T-helper 1 cell treated with Interleukin-12 subunit alpha and Interleukin-12 subunit beta and Interleukin-4 antibody, amounts not matched to agents 30 μg/mL and 1 μg/mL, for 36 hours (primary cell): ENCODE data around the gene HECTD1.
A peak's percentile ranks its signal among the peaks of the same experiment; 100 is the strongest.
"Not testable (repeated sequence)": the region's sequence is repeated elsewhere in the genome, so short reads cannot be mapped to it uniquely, and the experiment has no call there.

Experiments used
- H3K27ac Mint-ChIP-seq: one replicate; pipeline ENCODE4 v1.8.0; 2021; ENCODE audit warnings: mild to moderate bottlenecking, mixed read lengths
- H3K27me3 Mint-ChIP-seq: one replicate; pipeline ENCODE4 v1.8.0; 2021; ENCODE audit warnings: low read depth, mixed read lengths
- H3K36me3 Mint-ChIP-seq: one replicate; pipeline ENCODE4 v1.8.0; 2021; ENCODE audit warnings: low read depth, mixed read lengths
- H3K4me1 Mint-ChIP-seq: one replicate; pipeline ENCODE4 v1.8.0; 2021; ENCODE audit warnings: low read depth, mixed read lengths
- H3K4me3 Mint-ChIP-seq: one replicate; pipeline ENCODE4 v1.8.0; 2021; ENCODE audit warnings: mild to moderate bottlenecking, moderate library complexity, mixed read lengths
- H3K9me3 Mint-ChIP-seq: one replicate; pipeline ENCODE4 v1.8.0; 2021; ENCODE audit warnings: mixed read lengths

Gene HECTD1

GRCh38 chr14:31207755-31208545, at the start of gene HECTD1:
Gene HECTD1, minus strand, starts transcription at chr14:31207793. Its CDS starts 1,857 bp downstream, at chr14:31205936.
- no peaks in the 10 kb centered on the region for H3K9me3 Mint-ChIP-seq
- peak within 1 kb of the TSS; percentile 99 for H3K27ac Mint-ChIP-seq
- H3K4me3 Mint-ChIP-seq = peak within 1 kb of the TSS; percentile 91
- H3K36me3 Mint-ChIP-seq = peaks cover 19% of the 10 kb centered on the region
- H3K27me3 Mint-ChIP-seq = peaks cover 4% of the 10 kb centered on the region
- H3K4me1 Mint-ChIP-seq = peaks cover 34% of the 10 kb centered on the region

- no peaks in the 10 kb centered on the region for H3K36me3 Mint-ChIP-seq
- no peak overlapping the region for H3K27ac Mint-ChIP-seq
- no peaks in the 10 kb centered on the region for H3K9me3 Mint-ChIP-seq
- H3K4me3 Mint-ChIP-seq = no peak overlapping the region
- no peaks in the 10 kb centered on the region for H3K4me1 Mint-ChIP-seq
- H3K27me3 Mint-ChIP-seq = peaks cover 4% of the 10 kb centered on the region
Observed at GRCh38 chr14:31257244-31257553, 49.6 kb upstream of the HECTD1 start.

DNA sequence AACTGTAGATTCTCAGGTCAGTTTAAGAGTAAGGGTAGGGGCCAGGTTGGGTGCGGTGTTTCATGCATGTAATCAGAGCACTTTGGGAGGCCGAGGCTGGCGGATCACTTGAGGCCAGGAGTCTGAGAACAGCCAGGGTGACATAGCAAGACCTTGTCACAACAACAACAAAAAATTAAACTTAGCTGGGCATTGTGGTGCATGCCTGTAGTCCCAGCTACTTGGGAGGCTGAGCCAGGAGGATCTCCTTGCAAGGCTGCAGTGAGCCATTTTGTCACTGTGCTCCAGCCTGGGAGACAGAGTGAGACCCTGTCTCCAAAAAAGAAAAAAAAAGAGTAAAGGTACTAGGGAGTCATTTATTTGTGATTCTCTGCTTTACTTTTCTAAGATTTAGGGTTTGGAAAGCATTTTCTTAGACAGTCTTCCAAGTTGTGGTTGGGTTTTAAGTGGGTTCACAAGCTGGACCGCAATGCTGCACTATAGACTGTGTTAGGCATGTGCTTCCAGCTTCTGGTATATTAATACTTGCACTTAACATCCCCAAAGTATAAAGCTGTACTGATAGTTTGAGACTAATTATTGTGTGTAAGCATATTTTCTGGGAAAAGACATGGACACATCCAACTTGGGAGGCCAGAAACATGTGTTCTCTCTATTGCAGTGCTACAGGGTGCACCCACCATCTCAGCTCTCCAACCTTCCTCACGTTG, 49.1 kb upstream of the HECTD1 start:
- H3K36me3 Mint-ChIP-seq = no peaks in the 10 kb centered on the region
- no peak overlapping the region for H3K4me3 Mint-ChIP-seq
- peaks cover 4% of the 10 kb centered on the region for H3K27me3 Mint-ChIP-seq
- no peak overlapping the region for H3K27ac Mint-ChIP-seq
- no peaks in the 10 kb centered on the region for H3K9me3 Mint-ChIP-seq
- no peaks in the 10 kb centered on the region for H3K4me1 Mint-ChIP-seq

GRCh38 chr14:31255918-31256317, 48.3 kb upstream of the HECTD1 start:
- not testable (repeated sequence) for H3K4me3 Mint-ChIP-seq, H3K9me3 Mint-ChIP-seq, H3K36me3 Mint-ChIP-seq, H3K4me1 Mint-ChIP-seq, H3K27ac Mint-ChIP-seq, H3K27me3 Mint-ChIP-seq

DNA sequence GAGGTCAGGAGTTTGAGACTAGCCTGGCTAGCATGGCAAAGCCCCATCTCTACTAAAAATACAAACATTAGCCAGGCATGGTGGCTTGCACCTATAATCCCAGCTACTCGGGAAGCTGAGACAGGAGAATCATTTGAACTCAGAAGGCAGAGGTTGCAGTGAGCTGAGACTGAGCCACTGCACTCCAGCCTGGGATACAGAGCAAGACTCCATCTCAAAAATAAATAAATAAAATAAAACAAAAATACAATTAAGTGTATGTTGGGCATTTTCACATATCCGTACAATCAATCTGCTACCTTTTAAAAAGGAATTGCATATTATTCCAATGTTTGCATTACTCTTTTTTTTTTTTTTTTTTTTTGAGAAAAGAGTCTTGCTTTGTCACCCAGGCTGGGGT, 47.7 kb upstream of the HECTD1 start:
- Mint-ChIP-seq H3K4me1 (no peaks in the 10 kb centered on the region), H3K27ac (no peak overlapping the region), H3K4me3 (no peak overlapping the region), H3K27me3 (peaks cover 4% of the 10 kb centered on the region), H3K36me3 (no peaks in the 10 kb centered on the region), H3K9me3 (no peaks in the 10 kb centered on the region)

DNA sequence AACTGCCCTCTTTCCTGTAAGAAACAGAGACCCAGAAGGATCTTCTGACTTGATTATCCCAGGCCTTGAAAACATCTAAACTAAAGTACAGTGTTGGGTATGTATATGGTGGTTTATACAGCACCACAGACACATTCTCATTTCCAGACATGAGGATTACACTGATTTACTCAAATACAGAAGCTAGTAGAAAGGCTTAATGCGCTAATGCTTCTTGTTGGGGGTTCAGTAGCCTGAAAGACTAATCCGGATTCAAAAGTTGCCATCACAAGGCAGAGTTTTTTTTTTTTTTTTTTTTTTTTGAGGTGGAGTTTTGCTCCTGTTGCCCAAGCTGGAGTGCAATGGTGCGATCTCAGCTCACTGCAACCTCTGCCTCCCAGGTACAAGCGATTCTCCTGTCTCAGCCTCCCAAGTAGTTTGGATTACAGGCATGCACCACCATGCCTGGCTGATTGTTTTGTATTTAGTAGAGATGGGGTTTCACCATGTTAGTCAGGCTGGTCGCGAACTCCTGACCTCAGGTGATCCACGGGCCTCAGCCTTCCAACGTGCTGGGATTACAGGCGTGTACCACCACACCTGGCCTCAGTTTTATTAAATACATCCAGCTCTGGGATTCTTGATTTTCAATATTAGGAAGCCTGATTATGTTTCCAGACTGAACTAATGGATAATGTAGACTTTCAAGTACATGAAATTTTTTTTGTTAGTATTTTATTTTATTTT, 46.3 kb upstream of the HECTD1 start:
- Mint-ChIP-seq H3K27me3 (peaks cover 4% of the 10 kb centered on the region), H3K4me1 (no peaks in the 10 kb centered on the region), H3K27ac (no peak overlapping the region), H3K4me3 (no peak overlapping the region), H3K36me3 (no peaks in the 10 kb centered on the region), H3K9me3 (no peaks in the 10 kb centered on the region)

- no peak overlapping the region for H3K27ac Mint-ChIP-seq
- H3K36me3 Mint-ChIP-seq = no peaks in the 10 kb centered on the region
- no peak overlapping the region for H3K4me3 Mint-ChIP-seq
- no peaks in the 10 kb centered on the region for H3K4me1 Mint-ChIP-seq
- H3K27me3 Mint-ChIP-seq = peaks cover 4% of the 10 kb centered on the region
- H3K9me3 Mint-ChIP-seq = no peaks in the 10 kb centered on the region
Observed at GRCh38 chr14:31252865-31253264, 45.3 kb upstream of the HECTD1 start.

GRCh38 chr14:31251028-31251958, 43.7 kb upstream of the HECTD1 start:
- Mint-ChIP-seq H3K9me3 (no peaks in the 10 kb centered on the region), H3K4me1 (no peaks in the 10 kb centered on the region), H3K27ac (no peak overlapping the region), H3K4me3 (no peak overlapping the region), H3K27me3 (no peaks in the 10 kb centered on the region), H3K36me3 (no peaks in the 10 kb centered on the region)

GRCh38 chr14:31244626-31245025, 37.0 kb upstream of the HECTD1 start:
- Mint-ChIP-seq H3K4me3 (no peak overlapping the region), H3K36me3 (no peaks in the 10 kb centered on the region), H3K9me3 (no peaks in the 10 kb centered on the region), H3K4me1 (peaks cover 7% of the 10 kb centered on the region), H3K27ac (no peak overlapping the region), H3K27me3 (no peaks in the 10 kb centered on the region)

- H3K36me3 Mint-ChIP-seq = no peaks in the 10 kb centered on the region
- no peak overlapping the region for H3K27ac Mint-ChIP-seq
- no peak overlapping the region for H3K4me3 Mint-ChIP-seq
- no peaks in the 10 kb centered on the region for H3K27me3 Mint-ChIP-seq
- H3K4me1 Mint-ChIP-seq = peaks cover 10% of the 10 kb centered on the region
- no peaks in the 10 kb centered on the region for H3K9me3 Mint-ChIP-seq
Observed at GRCh38 chr14:31243860-31244259, 36.3 kb upstream of the HECTD1 start.

GRCh38 chr14:31242161-31242940, 34.8 kb upstream of the HECTD1 start:
- not testable (repeated sequence) for H3K27ac Mint-ChIP-seq, H3K27me3 Mint-ChIP-seq, H3K36me3 Mint-ChIP-seq, H3K4me3 Mint-ChIP-seq, H3K4me1 Mint-ChIP-seq, H3K9me3 Mint-ChIP-seq

DNA sequence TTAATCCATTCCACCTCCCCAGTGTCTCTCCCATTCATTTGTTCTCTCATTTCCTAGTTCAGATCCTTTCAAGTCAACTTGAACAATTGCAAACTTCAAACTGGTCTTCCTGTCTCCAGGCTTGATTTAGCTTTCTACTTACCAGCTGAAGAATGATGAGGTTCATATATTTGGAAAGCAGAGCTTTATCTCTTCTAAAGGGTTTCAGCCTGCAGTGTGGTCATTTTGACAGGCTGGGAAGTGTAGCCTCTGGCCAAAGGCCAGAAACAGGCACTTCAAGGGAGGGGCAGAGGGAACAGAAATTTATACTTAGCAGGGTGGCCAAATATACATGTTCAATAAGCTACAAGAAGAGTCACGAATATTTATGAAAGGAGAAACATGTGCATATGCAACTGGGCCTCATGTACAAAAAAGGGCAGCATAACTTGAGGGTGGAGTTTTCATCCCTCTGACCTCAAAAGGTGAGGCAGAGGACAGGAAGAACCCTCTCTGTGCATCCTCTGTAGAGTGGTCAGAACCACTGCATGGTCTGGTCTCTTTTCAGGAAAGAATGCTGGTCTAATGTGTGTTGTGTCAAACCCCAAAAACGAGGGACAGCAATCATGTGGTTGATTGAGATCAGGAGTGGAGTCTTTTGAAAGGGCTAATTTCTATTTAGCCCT, 34.0 kb upstream of the HECTD1 start:
- H3K36me3 Mint-ChIP-seq = no peaks in the 10 kb centered on the region
- no peaks in the 10 kb centered on the region for H3K9me3 Mint-ChIP-seq
- no peaks in the 10 kb centered on the region for H3K27me3 Mint-ChIP-seq
- H3K4me3 Mint-ChIP-seq = no peak overlapping the region
- H3K4me1 Mint-ChIP-seq = peaks cover 10% of the 10 kb centered on the region
- H3K27ac Mint-ChIP-seq = no peak overlapping the region

GRCh38 chr14:31239741-31240140, 32.1 kb upstream of the HECTD1 start:
- H3K4me3 Mint-ChIP-seq = no peak overlapping the region
- H3K36me3 Mint-ChIP-seq = no peaks in the 10 kb centered on the region
- no peak overlapping the region for H3K27ac Mint-ChIP-seq
- peaks cover 10% of the 10 kb centered on the region for H3K4me1 Mint-ChIP-seq
- H3K9me3 Mint-ChIP-seq = no peaks in the 10 kb centered on the region
- no peaks in the 10 kb centered on the region for H3K27me3 Mint-ChIP-seq
